Fibroblast of skin of abdomen (primary cell): ENCODE results near the gene ANKRD23.
A peak's percentile ranks its signal among the peaks of the same experiment; 100 is the strongest.
"Not testable (repeated sequence)": the region's sequence is repeated elsewhere in the genome, so short reads cannot be mapped to it uniquely, and the experiment has no call there.

Source experiments
- DNase-seq: peaks from one replicate; pipeline ENCODE4 v3.0.0-alpha.2; 2013

ANKRD23 gene

GRCh38 chr2:96815326-96816126 lies 28.3 kb downstream of the ANKRD23 start:
- no peak for DNase-seq

- no peak for DNase-seq
Observed at GRCh38 chr2:96813656-96814055, 30.2 kb downstream of the ANKRD23 start.

- DNase-seq, result peak; percentile 59
Observed at GRCh38 chr2:96811917-96812316, 31.9 kb downstream of the ANKRD23 start.

- DNase-seq, result no peak
Observed at GRCh38 chr2:96810783-96811192, 33.0 kb downstream of the ANKRD23 start.

GRCh38 chr2:96809951-96810782 lies 33.7 kb downstream of the ANKRD23 start:
- no peak for DNase-seq

GRCh38 chr2:96809216-96809882 lies 34.5 kb downstream of the ANKRD23 start:
- no peak for DNase-seq

- no peak for DNase-seq
Observed at GRCh38 chr2:96808176-96808837, 35.5 kb downstream of the ANKRD23 start.

- no peak for DNase-seq
Observed at GRCh38 chr2:96807127-96807471, 36.7 kb downstream of the ANKRD23 start.

- no peak for DNase-seq
Observed at GRCh38 chr2:96806468-96807126, 37.2 kb downstream of the ANKRD23 start.

GRCh38 chr2:96805946-96806345 lies 37.9 kb downstream of the ANKRD23 start:
- DNase-seq, result not testable (repeated sequence)

GRCh38 chr2:96804986-96805385 lies 38.8 kb downstream of the ANKRD23 start:
- no peak for DNase-seq

- no peak for DNase-seq
Observed at GRCh38 chr2:96802721-96803120, 41.1 kb downstream of the ANKRD23 start.

GRCh38 chr2:96801786-96802595 lies 41.8 kb downstream of the ANKRD23 start:
- DNase-seq, result no peak

- peak; percentile 36 for DNase-seq
Observed at GRCh38 chr2:96801005-96801785, 42.6 kb downstream of the ANKRD23 start.

GRCh38 chr2:96800061-96801004 lies 43.5 kb downstream of the ANKRD23 start:
- no peak for DNase-seq

GRCh38 chr2:96799623-96799935 lies 44.2 kb downstream of the ANKRD23 start:
- DNase-seq, result no peak

GRCh38 chr2:96798733-96799622 lies 44.8 kb downstream of the ANKRD23 start:
- DNase-seq, result no peak

- DNase-seq, result no peak
Observed at GRCh38 chr2:96797066-96797625, 46.7 kb downstream of the ANKRD23 start.
